Measurements from ENCODE around the gene NBPF9. TPM values are rescaled to one million over a fixed set of nuclear protein-coding genes. Genes with fewer than 3 reads are reported as not detected.
"Not testable (repeated sequence)": the region's sequence is repeated elsewhere in the genome, so short reads cannot be mapped to it uniquely, and the experiment has no call there.

The NBPF9 gene
- total RNA-seq, 2 experiments from 2014 or later = 14.6 to 14.7 TPM

- H3K27ac Mint-ChIP-seq; DNase-seq; H3K4me3 Mint-ChIP-seq; intact Hi-C loops (cut with micrococcal nuclease); H3K4me1 Mint-ChIP-seq (ENCODE audit: low read depth); H3K27me3 Mint-ChIP-seq; CTCF ChIA-PET; ATAC-seq; POLR2A ChIA-PET; H3K9me3 Mint-ChIP-seq; H3K36me3 Mint-ChIP-seq (ENCODE audit: low read depth): not testable (repeated sequence)
Measured at GRCh38 chr1:149008326-149008725, 95.0 kb downstream of the NBPF9 start.
